Progenitor cell of endocrine pancreas (in vitro differentiated cells): ENCODE data around the gene DSE. TPM values are rescaled to one million over a fixed set of nuclear protein-coding genes. Genes with fewer than 3 reads are reported as not detected.

Experiments used
- DNase-seq: peaks from one replicate; pipeline ENCODE4 v3.0.0; 2021; ENCODE audit warnings: low spot score; ENCODE audit not compliant: unreplicated experiment
- H3K27ac Mint-ChIP-seq: 2 replicates; pipeline ENCODE4 v1.8.0; 2021; ENCODE audit warnings: mild to moderate bottlenecking, moderate library complexity, mixed read lengths
- H3K27me3 Mint-ChIP-seq: 2 replicates; pipeline ENCODE4 v1.8.0; 2021; ENCODE audit warnings: mixed read lengths
- H3K36me3 Mint-ChIP-seq: 2 replicates; pipeline ENCODE4 v1.8.0; 2022; ENCODE audit warnings: mixed read lengths; ENCODE audit not compliant: insufficient read depth
- H3K4me1 Mint-ChIP-seq: 2 replicates; pipeline ENCODE4 v1.8.0; 2021; ENCODE audit warnings: low read depth, mixed read lengths
- H3K4me3 Mint-ChIP-seq: 2 replicates; pipeline ENCODE4 v1.8.0; 2021; ENCODE audit warnings: low read depth, mild to moderate bottlenecking, moderate library complexity, mixed read lengths
- H3K9me3 Mint-ChIP-seq: 2 replicates; pipeline ENCODE4 v1.8.0; 2021; ENCODE audit warnings: low read depth, mixed read lengths
- total RNA-seq: library from RNA; stranded (reverse); gene quantifications from 2 replicates; pipeline ENCODE4 v1.2.1, GENCODE V29; 2021
- TF ChIP-seq, protein P1 (sequence below): fragments of 200-600 bp; sonication (generic); IDR thresholded peaks from one replicate; pipeline ENCODE4 v1.5.0; 2021; ENCODE audit warnings: antibody characterized with exemption, mild to moderate bottlenecking; ENCODE audit not compliant: unreplicated experiment

DSE gene
- total RNA-seq, 1 donor from 2014 or later = 20.4 TPM

DNA sequence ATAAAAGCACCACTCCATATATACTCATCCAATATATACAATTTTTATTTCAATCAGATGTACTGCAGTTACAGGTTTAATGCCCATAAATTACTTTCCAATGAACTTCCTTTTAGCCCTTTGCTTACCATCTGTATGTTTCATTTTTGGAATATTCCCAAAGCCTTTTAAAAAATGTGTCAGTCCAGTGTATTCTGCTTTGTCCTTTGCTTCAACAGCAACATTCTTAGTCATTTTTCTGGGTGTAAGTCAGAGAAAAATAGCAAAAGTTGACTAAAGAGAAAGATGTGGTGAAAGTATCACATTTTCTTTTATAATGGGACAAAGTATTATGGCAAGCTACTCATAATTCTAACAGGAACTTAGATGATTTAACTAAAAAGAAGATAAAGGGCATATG, 15.2 kb downstream of the DSE start:
- H3K27ac Mint-ChIP-seq = no peak overlapping the region
- no peaks in the 10 kb centered on the region for H3K4me1 Mint-ChIP-seq
- TF ChIP-seq, protein P1, sequence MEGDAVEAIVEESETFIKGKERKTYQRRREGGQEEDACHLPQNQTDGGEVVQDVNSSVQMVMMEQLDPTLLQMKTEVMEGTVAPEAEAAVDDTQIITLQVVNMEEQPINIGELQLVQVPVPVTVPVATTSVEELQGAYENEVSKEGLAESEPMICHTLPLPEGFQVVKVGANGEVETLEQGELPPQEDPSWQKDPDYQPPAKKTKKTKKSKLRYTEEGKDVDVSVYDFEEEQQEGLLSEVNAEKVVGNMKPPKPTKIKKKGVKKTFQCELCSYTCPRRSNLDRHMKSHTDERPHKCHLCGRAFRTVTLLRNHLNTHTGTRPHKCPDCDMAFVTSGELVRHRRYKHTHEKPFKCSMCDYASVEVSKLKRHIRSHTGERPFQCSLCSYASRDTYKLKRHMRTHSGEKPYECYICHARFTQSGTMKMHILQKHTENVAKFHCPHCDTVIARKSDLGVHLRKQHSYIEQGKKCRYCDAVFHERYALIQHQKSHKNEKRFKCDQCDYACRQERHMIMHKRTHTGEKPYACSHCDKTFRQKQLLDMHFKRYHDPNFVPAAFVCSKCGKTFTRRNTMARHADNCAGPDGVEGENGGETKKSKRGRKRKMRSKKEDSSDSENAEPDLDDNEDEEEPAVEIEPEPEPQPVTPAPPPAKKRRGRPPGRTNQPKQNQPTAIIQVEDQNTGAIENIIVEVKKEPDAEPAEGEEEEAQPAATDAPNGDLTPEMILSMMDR = no peak
- no peak overlapping the region for H3K4me3 Mint-ChIP-seq
- no peaks in the 10 kb centered on the region for H3K27me3 Mint-ChIP-seq
- no peaks in the 10 kb centered on the region for H3K36me3 Mint-ChIP-seq
- no peak for DNase-seq
- H3K9me3 Mint-ChIP-seq = no peaks in the 10 kb centered on the region

DNA sequence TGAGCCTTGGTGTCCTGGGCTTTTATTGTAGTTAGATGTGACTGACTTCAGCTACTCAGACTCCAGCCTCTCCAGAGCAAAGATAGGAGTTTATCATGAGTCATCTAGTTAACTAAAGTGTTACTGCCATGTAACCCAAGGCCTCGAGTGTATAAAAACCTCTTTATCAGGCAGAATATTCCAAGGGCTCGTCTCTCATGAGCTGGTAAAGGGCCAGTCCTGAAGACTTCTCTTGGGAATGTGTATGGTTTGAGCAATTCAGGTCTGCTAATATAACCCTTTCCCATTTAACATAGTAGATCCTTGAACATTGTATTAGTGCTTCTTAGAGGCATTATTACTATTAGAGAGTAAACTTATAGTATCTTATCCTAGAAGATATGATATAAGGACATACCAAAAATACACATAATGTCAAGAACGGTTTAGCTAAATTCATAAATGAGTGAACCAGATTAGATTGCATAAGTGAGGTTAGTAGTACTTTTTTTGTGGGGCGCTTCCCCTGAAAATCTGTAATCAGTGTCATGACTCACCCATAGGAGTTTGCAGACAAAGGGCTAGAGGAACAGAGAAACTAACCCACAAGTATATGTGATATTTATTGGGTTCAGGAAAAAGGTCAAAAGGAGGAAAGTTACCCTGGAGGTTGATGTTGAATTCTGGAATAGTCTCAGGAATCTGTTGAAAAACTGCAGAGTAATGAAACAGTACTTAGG, 16.0 kb downstream of the DSE start:
- H3K36me3 Mint-ChIP-seq = no peaks in the 10 kb centered on the region
- DNase-seq = no peak
- H3K27ac Mint-ChIP-seq = no peak overlapping the region
- H3K27me3 Mint-ChIP-seq = no peaks in the 10 kb centered on the region
- H3K9me3 Mint-ChIP-seq = no peaks in the 10 kb centered on the region
- no peaks in the 10 kb centered on the region for H3K4me1 Mint-ChIP-seq
- TF ChIP-seq, protein P1 = no peak
- no peak overlapping the region for H3K4me3 Mint-ChIP-seq

DNA sequence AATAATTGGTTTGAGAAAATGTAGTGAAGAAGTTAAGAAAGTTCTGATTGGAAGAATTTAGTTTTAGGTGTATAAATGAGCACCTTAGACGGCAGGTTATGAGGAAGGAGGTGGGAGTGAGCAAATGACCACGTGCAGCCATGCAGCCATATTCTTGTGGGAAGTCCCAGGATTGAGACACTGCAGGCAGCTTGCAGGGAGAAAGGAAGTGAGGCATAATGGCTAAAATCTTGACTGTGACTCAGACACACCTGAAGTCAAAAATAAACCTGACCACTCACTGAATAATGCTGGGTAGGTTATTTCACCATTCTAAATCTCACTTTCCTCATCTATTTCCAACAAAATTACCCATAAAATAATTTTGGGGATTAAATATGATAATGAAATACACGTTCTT, 16.6 kb downstream of the DSE start:
- no peak for DNase-seq
- no peaks in the 10 kb centered on the region for H3K27me3 Mint-ChIP-seq
- no peaks in the 10 kb centered on the region for H3K36me3 Mint-ChIP-seq

DNA sequence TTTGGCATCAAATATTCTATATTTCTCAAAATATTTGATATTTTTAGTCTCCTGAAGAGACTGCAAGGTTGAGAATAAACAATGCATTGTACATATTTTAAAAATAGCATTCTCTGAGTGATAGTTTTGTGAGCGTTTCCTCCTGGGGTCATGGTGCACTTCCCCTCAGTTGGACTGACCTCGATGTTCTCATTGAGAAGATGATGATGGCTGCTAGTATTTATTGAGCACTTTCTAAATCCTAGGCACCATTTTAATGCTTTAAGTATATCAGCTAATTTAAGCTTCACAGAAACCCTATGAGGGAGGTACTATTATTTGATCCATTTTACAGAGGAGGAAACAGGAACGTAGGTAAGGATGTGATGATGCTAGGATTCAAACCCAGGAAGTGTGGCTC, 18.2 kb downstream of the DSE start:
- no peak for DNase-seq
- Mint-ChIP-seq H3K27ac (no peak overlapping the region), H3K27me3 (no peaks in the 10 kb centered on the region), H3K36me3 (no peaks in the 10 kb centered on the region), H3K9me3 (no peaks in the 10 kb centered on the region), H3K4me1 (no peaks in the 10 kb centered on the region), H3K4me3 (no peak overlapping the region)
- TF ChIP-seq, protein P1 = no peak

More for the DNA sequence above, 16.6 kb downstream of the DSE start:
- no peaks in the 10 kb centered on the region for H3K4me1 Mint-ChIP-seq
- H3K9me3 Mint-ChIP-seq = no peaks in the 10 kb centered on the region
- no peak overlapping the region for H3K27ac Mint-ChIP-seq
- H3K4me3 Mint-ChIP-seq = no peak overlapping the region
- TF ChIP-seq, protein P1 = no peak

DNA sequence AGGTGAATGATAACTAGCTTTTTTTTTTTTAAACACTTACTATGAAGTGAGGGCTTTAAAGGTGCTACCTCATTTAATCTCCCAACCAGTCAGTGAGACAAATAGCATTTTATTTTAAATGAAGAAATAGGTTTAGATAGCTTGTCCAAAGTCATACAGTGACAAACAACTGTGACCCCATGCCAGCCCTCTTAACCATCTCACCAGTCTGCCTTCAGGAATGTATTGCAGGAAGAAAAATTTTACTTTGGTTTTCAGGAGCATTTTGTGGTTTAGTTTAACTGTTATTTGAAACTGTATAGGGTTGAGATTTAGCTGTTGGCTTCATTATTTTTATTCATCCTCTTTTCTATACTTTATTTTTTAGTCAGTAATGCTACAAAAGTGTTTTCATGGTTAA, 18.6 kb downstream of the DSE start:
- Mint-ChIP-seq H3K4me3 (no peak overlapping the region), H3K27me3 (no peaks in the 10 kb centered on the region), H3K36me3 (no peaks in the 10 kb centered on the region), H3K27ac (no peak overlapping the region), H3K9me3 (no peaks in the 10 kb centered on the region), H3K4me1 (no peaks in the 10 kb centered on the region)
- TF ChIP-seq, protein P1 = no peak
- DNase-seq = no peak
